ENCODE measurements around the gene CD33. TPM values are rescaled to one million over a fixed set of nuclear protein-coding genes. Genes with fewer than 3 reads are reported as not detected.

The CD33 gene
- total and polyA plus RNA-seq, 2 of the 8 experiments (the other 6 are each of a cell fraction or from before 2014, with no cell fraction given) = 0.06 TPM; not detected in 1

- no peak for TF ChIP-seq ATF3 (IDR thresholded peaks at IDR 0.05; ENCODE audit: insufficient read depth, low read depth, low read length)
Observed at GRCh38 chr19:51219307-51219706, 5.6 kb upstream of the CD33 start (continued).
